Measurements from ENCODE around the gene ANP32E. TPM values are rescaled to one million over a fixed set of nuclear protein-coding genes. Genes with fewer than 3 reads are reported as not detected.
"Not testable (repeated sequence)": the region's sequence is repeated elsewhere in the genome, so short reads cannot be mapped to it uniquely, and the experiment has no call there.

The ANP32E gene
- total RNA-seq, 1 experiment from 2014 or later, result 63.3 TPM

DNA sequence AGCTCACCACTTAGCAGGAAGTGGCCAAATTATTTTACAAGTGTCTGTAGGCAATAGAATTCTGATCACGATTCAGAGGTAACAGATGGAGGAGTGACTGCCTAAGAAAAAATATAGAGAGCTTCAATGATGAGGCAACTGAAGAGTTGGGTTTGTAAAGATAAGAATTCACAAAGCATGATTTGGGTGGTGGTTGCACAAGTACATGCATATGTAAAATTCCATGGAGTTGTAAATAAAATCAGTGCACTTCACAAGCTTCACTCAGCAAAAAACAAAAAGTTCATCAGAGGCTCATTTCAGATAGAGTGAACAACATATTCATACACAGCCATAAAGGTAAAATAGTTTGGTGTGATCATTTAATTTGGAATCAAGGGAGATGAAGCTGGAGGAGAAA, 10.9 kb downstream of the ANP32E start:
- Histone ChIP-seq H3K79me2 (ENCODE audit: low read depth) (no peaks in the 10 kb centered on the region; the same call in 1 of the 2 replicates), H3K36me3 (ENCODE audit: low read depth) (peaks cover 31% of the 10 kb centered on the region), H3F3A (ENCODE audit: insufficient read depth, low read depth) (peaks cover 8% of the 10 kb centered on the region; the same call in 1 of the 2 replicates), H2AFZ (no peak overlapping the region), H3K4me2 (no peak overlapping the region), H3K4me3 (no peak overlapping the region), H3K27me3 (ENCODE audit: insufficient read depth, low read depth) (no peaks in the 10 kb centered on the region), H3K9me3 (ENCODE audit: insufficient read depth, low read depth) (no peaks in the 10 kb centered on the region), H3K27ac (no peak overlapping the region), H3K9me2 (ENCODE audit: insufficient read depth) (no peaks in the 10 kb centered on the region), H3K4me1 (replicated peaks; ENCODE audit: insufficient read depth) (no peaks in the 10 kb centered on the region), H4K20me1 (ENCODE audit: insufficient read depth) (no peaks in the 10 kb centered on the region)
- ChIA-PET CTCF (no interaction called here), POLR2A (ENCODE audit: unreplicated experiment) (interaction anchor here (0.6 kb wide), 1 partner anchor 8 kb away, joined by 3 read pairs; no protein-coding TSS in a partner anchor)
- no TSS peak for BruUV-seq (replicated peaks)
- intact Hi-C loops (cut with micrococcal nuclease; ENCODE audit: unreplicated experiment), result no loop called here
- no peak for DNase-seq
- no peak for TF ChIP-seq EZH2 (IDR thresholded peaks at IDR 0.05; ENCODE audit: low read depth)

DNA sequence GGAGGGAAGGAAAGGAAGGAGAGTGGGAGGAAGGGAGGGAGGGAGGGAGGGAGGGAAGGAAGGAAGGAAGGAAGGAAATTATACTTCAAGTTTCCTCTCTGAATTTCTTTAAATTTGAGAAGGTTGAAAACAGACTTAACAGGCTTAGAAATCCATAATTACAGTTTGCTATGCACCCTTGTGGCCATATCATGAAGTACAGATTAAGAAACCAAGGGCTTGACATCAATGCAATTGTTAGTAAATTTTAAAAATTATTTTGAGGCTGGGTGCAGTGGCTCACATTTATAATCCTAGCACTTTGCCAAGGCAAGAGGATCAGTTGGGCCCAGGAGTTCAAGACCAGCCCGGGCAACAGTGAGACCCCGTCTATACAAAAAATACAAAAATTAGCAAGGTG, 14.4 kb downstream of the ANP32E start:
- H3K4me3 ChIP-seq, result no peak overlapping the region
- H3K27ac ChIP-seq, result no peak overlapping the region
- no peak overlapping the region for H3K4me2 ChIP-seq
- H3K9me3 ChIP-seq (ENCODE audit: insufficient read depth, low read depth), result no peaks in the 10 kb centered on the region
- BruUV-seq (replicated peaks), result no TSS peak
- peaks cover 24% of the 10 kb centered on the region for H3K36me3 ChIP-seq (ENCODE audit: low read depth)
- H2AFZ ChIP-seq, result no peak overlapping the region
- no peaks in the 10 kb centered on the region for H3K9me2 ChIP-seq (ENCODE audit: insufficient read depth)
- DNase-seq, result no peak
- ChIA-PET CTCF (interaction anchor here (0.6 kb wide), 1 partner anchor 57 kb away, joined by 6 read pairs; no protein-coding TSS in a partner anchor), POLR2A (ENCODE audit: unreplicated experiment) (no interaction called here)
- H3K4me1 ChIP-seq (replicated peaks; ENCODE audit: insufficient read depth), result no peaks in the 10 kb centered on the region
- H4K20me1 ChIP-seq (ENCODE audit: insufficient read depth), result no peaks in the 10 kb centered on the region
- peaks cover 13% of the 10 kb centered on the region; the same call in 1 of the 2 replicates for H3F3A ChIP-seq (ENCODE audit: insufficient read depth, low read depth)
- no peaks in the 10 kb centered on the region for H3K27me3 ChIP-seq (ENCODE audit: insufficient read depth, low read depth)
- H3K79me2 ChIP-seq (ENCODE audit: low read depth), result no peaks in the 10 kb centered on the region
- TF ChIP-seq EZH2 (IDR thresholded peaks at IDR 0.05; ENCODE audit: low read depth), result no peak
- TF ChIP-seq, protein P1, sequence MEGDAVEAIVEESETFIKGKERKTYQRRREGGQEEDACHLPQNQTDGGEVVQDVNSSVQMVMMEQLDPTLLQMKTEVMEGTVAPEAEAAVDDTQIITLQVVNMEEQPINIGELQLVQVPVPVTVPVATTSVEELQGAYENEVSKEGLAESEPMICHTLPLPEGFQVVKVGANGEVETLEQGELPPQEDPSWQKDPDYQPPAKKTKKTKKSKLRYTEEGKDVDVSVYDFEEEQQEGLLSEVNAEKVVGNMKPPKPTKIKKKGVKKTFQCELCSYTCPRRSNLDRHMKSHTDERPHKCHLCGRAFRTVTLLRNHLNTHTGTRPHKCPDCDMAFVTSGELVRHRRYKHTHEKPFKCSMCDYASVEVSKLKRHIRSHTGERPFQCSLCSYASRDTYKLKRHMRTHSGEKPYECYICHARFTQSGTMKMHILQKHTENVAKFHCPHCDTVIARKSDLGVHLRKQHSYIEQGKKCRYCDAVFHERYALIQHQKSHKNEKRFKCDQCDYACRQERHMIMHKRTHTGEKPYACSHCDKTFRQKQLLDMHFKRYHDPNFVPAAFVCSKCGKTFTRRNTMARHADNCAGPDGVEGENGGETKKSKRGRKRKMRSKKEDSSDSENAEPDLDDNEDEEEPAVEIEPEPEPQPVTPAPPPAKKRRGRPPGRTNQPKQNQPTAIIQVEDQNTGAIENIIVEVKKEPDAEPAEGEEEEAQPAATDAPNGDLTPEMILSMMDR (conservative IDR thresholded peaks at IDR 0.05), result peak; percentile 67
- intact Hi-C loops (cut with micrococcal nuclease; ENCODE audit: unreplicated experiment), result no loop called here

DNA sequence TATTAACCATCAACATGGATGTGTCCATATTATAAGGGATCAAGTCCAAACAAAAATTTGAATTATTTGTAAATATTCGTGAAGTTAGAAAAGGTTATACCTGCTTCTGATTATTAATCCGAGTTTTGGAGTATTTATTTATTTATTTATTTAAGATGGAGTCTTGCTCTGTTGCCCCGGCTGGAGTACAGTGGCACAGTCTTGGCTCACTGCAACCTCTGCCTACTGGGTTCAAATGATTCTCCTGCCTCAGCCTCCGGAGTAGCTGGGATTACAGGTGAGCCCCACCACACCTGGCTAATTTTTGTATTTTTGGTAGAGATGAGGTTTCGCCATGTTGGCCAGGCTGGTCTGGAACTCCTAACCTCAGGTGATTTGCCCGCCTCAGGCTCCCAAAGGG, 20.1 kb downstream of the ANP32E start:
- H3K4me1 ChIP-seq (replicated peaks; ENCODE audit: insufficient read depth); H3K9me3 ChIP-seq (ENCODE audit: insufficient read depth, low read depth); H3K4me2 ChIP-seq; H3K27me3 ChIP-seq (ENCODE audit: insufficient read depth, low read depth); H2AFZ ChIP-seq; DNase-seq; CTCF ChIA-PET; POLR2A ChIA-PET (ENCODE audit: unreplicated experiment); H3K9me2 ChIP-seq (ENCODE audit: insufficient read depth); BruUV-seq (replicated peaks); H3K36me3 ChIP-seq (ENCODE audit: low read depth); intact Hi-C loops (cut with micrococcal nuclease; ENCODE audit: unreplicated experiment); H3F3A ChIP-seq (ENCODE audit: insufficient read depth, low read depth); H3K27ac ChIP-seq; H3K79me2 ChIP-seq (ENCODE audit: low read depth); H3K4me3 ChIP-seq; H4K20me1 ChIP-seq (ENCODE audit: insufficient read depth): not testable (repeated sequence)

DNA sequence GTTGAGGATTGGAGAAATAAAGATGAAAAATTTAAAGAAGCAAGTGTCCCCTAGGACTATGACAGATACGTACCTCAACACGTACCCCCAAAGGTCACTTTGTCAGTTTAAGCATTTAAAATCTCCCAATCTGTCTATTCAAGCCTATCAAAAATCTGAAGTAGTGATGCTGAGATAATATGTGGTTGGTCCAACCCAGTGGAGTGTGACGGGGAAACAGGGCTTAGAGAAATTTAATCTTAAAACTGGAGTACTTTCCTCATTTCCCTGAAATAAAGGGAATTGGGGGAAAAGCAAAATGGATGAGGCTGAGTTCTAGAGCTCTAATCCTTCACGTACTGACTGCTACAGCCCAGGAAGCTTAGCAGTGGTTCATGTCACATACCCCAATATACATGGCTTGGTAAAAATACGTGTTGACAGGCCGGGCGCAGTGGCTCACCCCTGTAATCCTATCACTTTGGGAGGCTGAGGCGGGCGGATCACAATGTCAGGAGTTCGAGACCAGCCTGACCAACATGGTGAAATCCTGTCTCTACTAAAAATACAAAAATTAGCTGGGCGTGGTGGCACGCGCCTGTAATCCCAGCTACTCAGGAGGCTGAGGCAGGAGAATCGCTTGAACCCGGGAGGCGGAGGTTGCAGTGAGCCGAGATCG, 21.7 kb downstream of the ANP32E start:
- DNase-seq; H3K79me2 ChIP-seq (ENCODE audit: low read depth); H3K4me1 ChIP-seq (replicated peaks; ENCODE audit: insufficient read depth); intact Hi-C loops (cut with micrococcal nuclease; ENCODE audit: unreplicated experiment); POLR2A ChIA-PET (ENCODE audit: unreplicated experiment); BruUV-seq (replicated peaks); H3K27me3 ChIP-seq (ENCODE audit: insufficient read depth, low read depth); H4K20me1 ChIP-seq (ENCODE audit: insufficient read depth); H3K36me3 ChIP-seq (ENCODE audit: low read depth); H3K9me2 ChIP-seq (ENCODE audit: insufficient read depth); H3K27ac ChIP-seq; H3K9me3 ChIP-seq (ENCODE audit: insufficient read depth, low read depth): not testable (repeated sequence)
- TF ChIP-seq, protein P1 (conservative IDR thresholded peaks at IDR 0.05), result peak; percentile 34; the same call in 1 of the 2 replicates
- Histone ChIP-seq H3K4me3 (peak overlapping the region; percentile 48), H3K4me2 (peak overlapping the region; percentile 69), H3F3A (ENCODE audit: insufficient read depth, low read depth) (peaks cover 12% of the 10 kb centered on the region; the same call in 1 of the 2 replicates), H2AFZ (peak overlapping the region; percentile 91)
- CTCF ChIA-PET, result interaction anchor here (0.6 kb wide), 1 partner anchor 313 kb away, joined by 3 read pairs; no protein-coding TSS in a partner anchor

Measured in PC-9 (cell line).